GOT3 (cell line): ENCODE data around the gene ARHGEF6.
"Not testable (repeated sequence)": the region's sequence is repeated elsewhere in the genome, so short reads cannot be mapped to it uniquely, and the experiment has no call there.

Source experiments
- DNase-seq: peaks from one replicate; lab custom pipeline; 2025; ENCODE audit warnings: mixed read lengths; lab: John Stamatoyannopoulos, UW

Gene ARHGEF6

GRCh38 chrX:136780763-136781162 lies at the start of gene ARHGEF6:
Gene ARHGEF6, minus strand, starts transcription at chrX:136780932. Its CDS starts 50 bp downstream, at chrX:136780882.
- DNase-seq: no peak

GRCh38 chrX:136829413-136829812 lies 48.7 kb upstream of the ARHGEF6 start:
- DNase-seq: no peak

GRCh38 chrX:136828830-136829229 lies 48.1 kb upstream of the ARHGEF6 start:
- DNase-seq: no peak

- no peak for DNase-seq
Observed at GRCh38 chrX:136827026-136827425, 46.3 kb upstream of the ARHGEF6 start.

GRCh38 chrX:136825771-136826170 lies 45.0 kb upstream of the ARHGEF6 start:
- DNase-seq: no peak

- no peak for DNase-seq
Observed at GRCh38 chrX:136823175-136823574, 42.4 kb upstream of the ARHGEF6 start.

GRCh38 chrX:136822337-136823095 lies 41.8 kb upstream of the ARHGEF6 start:
- DNase-seq: no peak

- DNase-seq: not testable (repeated sequence)
Observed at GRCh38 chrX:136819756-136820155, 39.0 kb upstream of the ARHGEF6 start.

- DNase-seq: no peak
Observed at GRCh38 chrX:136819031-136819703, 38.4 kb upstream of the ARHGEF6 start.

GRCh38 chrX:136816975-136817374 lies 36.2 kb upstream of the ARHGEF6 start:
- DNase-seq: no peak

- no peak for DNase-seq
Observed at GRCh38 chrX:136814847-136815750, 34.4 kb upstream of the ARHGEF6 start.

GRCh38 chrX:136812286-136812685 lies 31.6 kb upstream of the ARHGEF6 start:
- no peak for DNase-seq

GRCh38 chrX:136810493-136810892 lies 29.8 kb upstream of the ARHGEF6 start:
- DNase-seq: no peak

GRCh38 chrX:136806891-136807410 lies 26.2 kb upstream of the ARHGEF6 start:
- DNase-seq: no peak

- DNase-seq: no peak
Observed at GRCh38 chrX:136802515-136802914, 21.8 kb upstream of the ARHGEF6 start.

GRCh38 chrX:136797787-136798186 lies 17.1 kb upstream of the ARHGEF6 start:
- no peak for DNase-seq

- DNase-seq: not testable (repeated sequence)
Observed at GRCh38 chrX:136795132-136795531, 14.4 kb upstream of the ARHGEF6 start.

- not testable (repeated sequence) for DNase-seq
Observed at GRCh38 chrX:136794660-136795059, 13.9 kb upstream of the ARHGEF6 start.

GRCh38 chrX:136794080-136794479 lies 13.3 kb upstream of the ARHGEF6 start:
- no peak for DNase-seq

GRCh38 chrX:136789856-136790255 lies 9.1 kb upstream of the ARHGEF6 start:
- no peak for DNase-seq

- no peak for DNase-seq
Observed at GRCh38 chrX:136784231-136784630, 3.5 kb upstream of the ARHGEF6 start.

- DNase-seq: no peak
Observed at GRCh38 chrX:136783159-136783558, 2.4 kb upstream of the ARHGEF6 start.
